IPS-NIHi11 (cell line): ENCODE measurements around the gene QSOX2.

Source experiments
- DNase-seq: peaks from one replicate; pipeline ENCODE4 v3.0.0; 2012; ENCODE audit warnings: mixed read lengths, low spot score

The QSOX2 gene

DNA sequence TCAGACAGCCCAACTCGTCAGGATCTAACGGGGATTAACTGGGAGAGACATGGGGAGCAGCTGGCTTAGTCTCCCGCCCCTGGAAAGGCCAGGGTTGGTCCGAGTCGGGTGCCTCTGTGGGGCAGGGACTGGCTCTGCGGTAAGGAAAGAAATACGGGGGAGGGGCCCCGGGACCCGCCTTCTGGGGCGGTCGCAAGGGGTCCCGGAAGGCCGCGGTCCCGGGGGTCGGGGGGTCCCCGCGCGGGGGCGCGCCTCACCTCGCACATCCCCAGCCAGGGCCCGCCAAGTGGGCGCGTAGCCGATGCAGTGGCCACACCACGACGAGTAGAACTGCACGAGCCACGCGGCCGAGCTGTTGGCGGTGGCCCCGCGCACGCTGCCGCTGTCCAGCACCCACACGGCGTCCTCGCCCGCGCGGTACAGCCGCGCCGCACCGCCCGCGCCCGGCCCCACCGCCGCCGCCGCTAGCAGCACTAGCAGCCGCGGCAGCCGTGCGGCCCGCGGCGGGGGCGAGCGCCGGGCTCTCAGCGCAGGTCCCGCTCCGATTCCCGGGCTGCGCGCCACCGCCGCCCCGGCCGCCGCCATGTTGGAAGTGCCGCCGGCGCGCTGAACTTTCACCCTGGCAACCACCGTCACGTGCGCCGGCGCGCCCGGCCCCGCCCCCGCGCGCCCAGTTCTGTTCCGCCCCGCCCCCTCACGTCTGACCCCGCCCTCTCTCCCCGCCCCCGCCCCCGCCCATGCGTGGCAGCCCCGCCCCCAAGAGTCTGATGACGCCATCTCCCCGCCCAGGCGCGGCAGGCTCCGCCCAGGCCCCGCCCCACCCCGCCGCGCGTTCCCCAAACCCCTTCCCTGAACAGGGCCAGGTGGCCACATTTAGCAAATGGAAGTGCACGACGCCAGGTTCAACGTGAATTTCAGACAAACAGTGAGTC, at the start of gene QSOX2:
Gene QSOX2, minus strand, starts transcription at position 594 of the 932 bp plus-strand sequence. Its CDS starts 9 bp downstream, at position 585.
- peak; percentile 91 for DNase-seq

- DNase-seq: no peak
These were observed 49.4 kb upstream of the QSOX2 start for GRCh38 chr9:136295055-136295454.

GRCh38 chr9:136294437-136294836, 48.8 kb upstream of the QSOX2 start:
- DNase-seq: no peak

DNA sequence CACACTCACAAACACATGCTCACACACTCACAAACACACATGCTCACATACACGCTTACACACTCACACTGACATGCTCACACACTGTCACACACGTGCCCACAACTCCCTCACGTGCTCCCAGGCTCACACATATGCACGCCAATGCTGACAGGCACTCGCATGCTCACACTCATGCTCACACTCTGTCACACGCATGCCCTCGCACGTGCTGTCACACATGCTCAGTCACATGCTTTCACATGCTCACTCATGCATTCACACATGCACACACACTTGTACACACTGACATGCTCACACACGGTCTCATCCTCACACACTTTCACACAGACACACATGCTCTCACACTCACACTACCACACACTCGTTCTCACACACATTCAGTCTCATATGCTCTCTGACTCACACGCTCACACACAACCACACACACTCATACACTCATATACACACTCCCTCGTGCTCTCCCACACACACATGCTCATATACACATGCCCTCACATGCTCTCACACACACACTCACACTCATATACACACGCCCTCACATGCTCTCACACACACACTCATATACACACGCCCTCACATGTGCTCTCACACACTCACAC, 48.0 kb upstream of the QSOX2 start:
- DNase-seq: no peak

DNA sequence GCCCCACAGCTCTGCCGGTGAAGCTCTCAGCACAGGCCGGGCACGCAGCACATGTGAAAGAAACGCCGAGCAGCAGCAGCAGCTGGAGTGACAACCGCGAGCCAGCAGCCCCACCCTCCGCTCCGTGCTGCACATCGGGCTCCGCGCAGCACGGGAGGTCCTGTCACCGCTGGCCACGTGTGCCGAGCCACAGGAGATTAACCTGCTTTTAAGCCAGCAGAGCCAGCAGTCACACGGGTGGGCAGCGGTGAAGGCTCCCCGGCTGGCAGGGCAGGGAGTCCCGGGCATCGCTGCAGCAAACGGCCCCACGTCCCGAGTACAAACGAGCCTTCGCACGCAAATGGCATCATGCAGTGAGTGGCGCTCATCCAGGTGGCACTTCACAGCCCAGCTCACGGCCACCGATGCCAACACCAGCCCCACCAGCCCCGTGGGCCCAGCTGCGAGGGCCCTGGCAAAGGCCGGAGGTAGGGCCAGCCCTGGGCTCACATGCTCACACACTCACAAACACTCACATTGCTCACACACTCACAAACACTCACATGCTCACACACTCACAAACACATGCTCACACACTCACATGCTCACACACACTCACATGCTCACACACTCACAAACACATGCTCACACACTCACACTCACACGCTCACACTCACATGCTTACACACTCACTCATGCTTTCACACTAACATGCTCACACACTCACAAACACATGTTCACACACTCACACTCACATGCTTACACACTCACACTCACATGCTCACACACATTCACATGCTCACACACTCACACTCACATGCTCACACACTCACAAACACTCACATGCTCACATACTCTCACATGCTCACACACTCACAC, 47.2 kb upstream of the QSOX2 start:
- no peak for DNase-seq

GRCh38 chr9:136292026-136292538, 46.5 kb upstream of the QSOX2 start:
- no peak for DNase-seq

- DNase-seq: no peak
These were observed 45.9 kb upstream of the QSOX2 start for GRCh38 chr9:136291306-136292025.

DNA sequence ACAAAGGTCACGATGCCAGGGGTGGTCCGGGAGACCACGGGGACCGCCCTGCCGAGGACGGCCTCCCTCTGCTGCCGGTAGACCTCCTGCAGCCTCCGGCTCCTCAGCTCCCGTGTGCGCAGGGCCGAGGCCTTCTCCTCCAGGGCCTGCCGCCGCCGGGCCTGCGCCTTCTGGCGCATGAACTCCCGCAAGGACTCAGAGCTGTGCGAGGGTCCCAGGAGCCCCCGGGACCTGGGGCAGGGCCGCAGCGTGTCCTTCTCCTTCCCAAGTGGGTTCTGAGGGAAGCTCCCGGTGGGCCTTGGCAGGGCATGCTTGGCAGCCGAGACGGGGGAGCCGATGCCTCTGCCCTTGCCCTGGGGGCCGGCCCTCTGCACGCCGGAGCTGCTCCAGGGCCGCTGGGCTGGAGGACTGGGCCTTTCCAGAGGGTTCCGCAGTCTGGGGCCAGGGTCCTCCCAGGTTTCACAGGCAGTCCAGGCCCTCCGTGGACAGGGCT, 44.9 kb upstream of the QSOX2 start:
- no peak for DNase-seq

- no peak for DNase-seq
These were observed 44.3 kb upstream of the QSOX2 start for GRCh38 chr9:136289651-136290507.

- DNase-seq: no peak
These were observed 42.5 kb upstream of the QSOX2 start for GRCh38 chr9:136287960-136288753.

GRCh38 chr9:136286987-136287379, 41.4 kb upstream of the QSOX2 start:
- DNase-seq: no peak

GRCh38 chr9:136286359-136286986, 40.9 kb upstream of the QSOX2 start:
- DNase-seq: no peak

GRCh38 chr9:136285501-136286358, 40.1 kb upstream of the QSOX2 start:
- no peak for DNase-seq

GRCh38 chr9:136284951-136285350, 39.3 kb upstream of the QSOX2 start:
- no peak for DNase-seq

DNA sequence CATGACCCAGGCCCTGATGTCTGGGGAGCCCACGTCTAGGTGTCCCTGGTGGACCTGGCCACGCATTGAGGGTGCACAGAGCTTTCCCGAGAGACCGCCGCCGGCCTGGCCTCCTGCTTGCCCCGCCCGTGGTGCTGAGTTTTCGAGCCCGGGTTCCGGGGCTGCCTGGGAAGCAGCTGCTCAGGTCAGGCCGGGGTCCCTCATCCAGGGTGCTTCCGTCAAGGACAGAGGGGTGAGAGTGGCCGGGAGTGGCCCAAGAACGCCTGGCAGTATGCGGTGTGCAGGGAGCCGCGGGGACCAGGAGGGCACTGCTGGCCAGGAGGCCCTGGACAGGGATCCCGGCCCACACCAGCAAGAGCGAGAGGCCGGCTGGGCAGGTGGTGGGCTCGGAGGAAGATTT, 38.7 kb upstream of the QSOX2 start:
- no peak for DNase-seq

- DNase-seq: peak; percentile 95
These were observed 38.0 kb upstream of the QSOX2 start for GRCh38 chr9:136283291-136284235.

DNA sequence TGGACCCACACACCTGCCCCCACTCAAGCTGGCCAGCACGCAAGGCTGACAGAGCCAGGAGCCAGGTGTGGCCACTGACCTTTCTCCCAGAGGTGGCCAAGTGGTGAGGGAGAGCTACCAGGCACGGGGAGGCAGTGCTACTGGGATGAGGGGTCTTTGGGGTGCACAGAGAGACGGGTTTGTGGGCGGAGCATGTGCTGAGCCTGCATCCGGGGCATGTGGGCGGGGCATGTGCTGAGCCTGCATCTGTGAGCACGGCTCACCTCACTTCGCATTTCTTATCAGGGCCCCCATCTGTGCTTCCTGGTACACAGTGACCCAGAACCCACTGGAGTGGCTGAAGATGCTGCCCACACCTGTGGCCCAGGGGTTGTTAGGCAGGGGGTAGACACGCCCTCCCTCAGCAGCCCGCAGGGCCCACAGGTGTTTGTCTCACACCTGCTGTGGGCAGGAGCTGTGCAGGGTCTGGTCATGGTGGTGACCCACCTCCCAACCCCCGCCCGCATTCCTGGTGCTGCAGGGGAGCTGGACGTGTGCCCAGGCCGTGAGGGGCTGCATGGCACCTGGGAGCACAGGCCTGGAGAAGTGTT, 36.8 kb upstream of the QSOX2 start:
- no peak for DNase-seq
